ENCODE results near the gene CHL1. TPM values are rescaled to one million over a fixed set of nuclear protein-coding genes. Genes with fewer than 3 reads are reported as not detected.
A peak's percentile ranks its signal among the peaks of the same experiment; 100 is the strongest.
"Not testable (repeated sequence)": the region's sequence is repeated elsewhere in the genome, so short reads cannot be mapped to it uniquely, and the experiment has no call there.

CHL1 gene
- total RNA-seq, 4 donors from 2014 or later = 10.4 to 41.5 (median 25.4) TPM

- H3K4me1 ChIP-seq = no peaks in the 10 kb centered on the region
- no peak overlapping the region for H3K27ac ChIP-seq
- H3K27me3 ChIP-seq = no peaks in the 10 kb centered on the region
- WGBS, 2 donors (ENCODE audit: low coverage in 1 of 2) = 33 to 53% methylated on average over 1 of the region's 1 CpG
- DNase-seq = no peak
- H3K9me3 ChIP-seq = no peaks in the 10 kb centered on the region
- intact Hi-C loops (cut with DNase I; ENCODE audit: low total_unique reads) (no loop called here), in situ Hi-C loops (cut with MboI; ENCODE audit: low pct_ligation_motif_present in 1 of 4, low pct_unique_long_range_greater_than_20kb in 1 of 4, low sequenced_read_pairs in 3 of 4) (no loop called here)
- H3K36me3 ChIP-seq = no peaks in the 10 kb centered on the region
- no peak for TF ChIP-seq POLR2AphosphoS5 (IDR thresholded peaks at IDR 0.05)
- TF ChIP-seq POLR2A (IDR thresholded peaks at IDR 0.05) = no peak
- TF ChIP-seq EP300 (IDR thresholded peaks at IDR 0.05; ENCODE audit: low read depth) = no peak
- TF ChIP-seq CTCF (IDR thresholded peaks at IDR 0.05) = no peak
- no peak overlapping the region for H3K4me3 ChIP-seq
Observed at GRCh38 chr3:365268-365667, 168.7 kb downstream of the CHL1 start.

GRCh38 chr3:366253-366652 lies 169.7 kb downstream of the CHL1 start:
- H3K27me3 ChIP-seq; H3K4me3 ChIP-seq; in situ Hi-C loops (cut with MboI; ENCODE audit: low pct_ligation_motif_present in 1 of 4, low pct_unique_long_range_greater_than_20kb in 1 of 4, low sequenced_read_pairs in 3 of 4); DNase-seq; H3K4me1 ChIP-seq; H3K36me3 ChIP-seq; H3K9me3 ChIP-seq; intact Hi-C loops (cut with DNase I; ENCODE audit: low total_unique reads); H3K27ac ChIP-seq: not testable (repeated sequence)
- 78% methylated on average over 7 of the region's 7 CpGs; no CpG with 5 or more reads in 1 of the 2 donors for WGBS, 2 donors (ENCODE audit: low coverage in 1 of 2)

GRCh38 chr3:373193-373779 lies 176.7 kb downstream of the CHL1 start:
- no peak overlapping the region for H3K27ac ChIP-seq
- TF ChIP-seq EP300 (IDR thresholded peaks at IDR 0.05; ENCODE audit: low read depth) (no peak), CTCF (IDR thresholded peaks at IDR 0.05) (no peak), POLR2A (IDR thresholded peaks at IDR 0.05) (no peak), POLR2AphosphoS5 (IDR thresholded peaks at IDR 0.05) (no peak)
- no peak for DNase-seq
- intact Hi-C loops (cut with DNase I; ENCODE audit: low total_unique reads) = no loop called here
- no peaks in the 10 kb centered on the region for H3K36me3 ChIP-seq
- H3K27me3 ChIP-seq = no peaks in the 10 kb centered on the region
- 76% methylated on average over 6 of the region's 6 CpGs; no CpG with 5 or more reads in 1 of the 2 donors for WGBS, 2 donors (ENCODE audit: low coverage in 1 of 2)
- no peak overlapping the region for H3K4me3 ChIP-seq
- in situ Hi-C loops (cut with MboI; ENCODE audit: low pct_ligation_motif_present in 1 of 4, low pct_unique_long_range_greater_than_20kb in 1 of 4, low sequenced_read_pairs in 3 of 4) = no loop called here
- H3K4me1 ChIP-seq = no peaks in the 10 kb centered on the region
- H3K9me3 ChIP-seq = no peaks in the 10 kb centered on the region

GRCh38 chr3:374459-374858 lies 177.9 kb downstream of the CHL1 start:
- WGBS, 2 donors (ENCODE audit: low coverage in 1 of 2) = 63% methylated on average over 1 of the region's 1 CpG; no CpG with 5 or more reads in 1 of the 2 donors
- Histone ChIP-seq H3K36me3 (no peaks in the 10 kb centered on the region), H3K9me3 (no peaks in the 10 kb centered on the region), H3K27ac (no peak overlapping the region), H3K4me3 (no peak overlapping the region), H3K27me3 (peaks cover 5% of the 10 kb centered on the region), H3K4me1 (no peaks in the 10 kb centered on the region)
- no peak for TF ChIP-seq CTCF (IDR thresholded peaks at IDR 0.05)
- no peak for TF ChIP-seq POLR2A (IDR thresholded peaks at IDR 0.05)
- no peak for TF ChIP-seq POLR2AphosphoS5 (IDR thresholded peaks at IDR 0.05)
- no peak for TF ChIP-seq EP300 (IDR thresholded peaks at IDR 0.05; ENCODE audit: low read depth)
- DNase-seq = no peak
- intact Hi-C loops (cut with DNase I; ENCODE audit: low total_unique reads) (no loop called here), in situ Hi-C loops (cut with MboI; ENCODE audit: low pct_ligation_motif_present in 1 of 4, low pct_unique_long_range_greater_than_20kb in 1 of 4, low sequenced_read_pairs in 3 of 4) (no loop called here)

- no peaks in the 10 kb centered on the region for H3K36me3 ChIP-seq
- intact Hi-C loops (cut with DNase I; ENCODE audit: low total_unique reads) (no loop called here), in situ Hi-C loops (cut with MboI; ENCODE audit: low pct_ligation_motif_present in 1 of 4, low pct_unique_long_range_greater_than_20kb in 1 of 4, low sequenced_read_pairs in 3 of 4) (no loop called here)
- no peaks in the 10 kb centered on the region for H3K4me1 ChIP-seq
- peaks cover 5% of the 10 kb centered on the region for H3K27me3 ChIP-seq
- TF ChIP-seq POLR2AphosphoS5 (IDR thresholded peaks at IDR 0.05) = no peak
- peak; percentile 17 to 37 (median 28) for TF ChIP-seq CTCF (IDR thresholded peaks at IDR 0.05)
- WGBS, 2 donors (ENCODE audit: low coverage in 1 of 2) = 7 to 14% methylated on average over 3 of the region's 3 CpGs
- H3K9me3 ChIP-seq = no peaks in the 10 kb centered on the region
- no peak overlapping the region for H3K4me3 ChIP-seq
- H3K27ac ChIP-seq = no peak overlapping the region
- no peak for DNase-seq
Observed at GRCh38 chr3:377158-377561, 180.6 kb downstream of the CHL1 start.

Measured in transverse colon (tissue), 4 donors.